ENCODE measurements around the gene AMER3. TPM values are rescaled to one million over a fixed set of nuclear protein-coding genes. Genes with fewer than 3 reads are reported as not detected.

The AMER3 gene
- total RNA-seq, 1 donor from 2014 or later: not detected

DNA sequence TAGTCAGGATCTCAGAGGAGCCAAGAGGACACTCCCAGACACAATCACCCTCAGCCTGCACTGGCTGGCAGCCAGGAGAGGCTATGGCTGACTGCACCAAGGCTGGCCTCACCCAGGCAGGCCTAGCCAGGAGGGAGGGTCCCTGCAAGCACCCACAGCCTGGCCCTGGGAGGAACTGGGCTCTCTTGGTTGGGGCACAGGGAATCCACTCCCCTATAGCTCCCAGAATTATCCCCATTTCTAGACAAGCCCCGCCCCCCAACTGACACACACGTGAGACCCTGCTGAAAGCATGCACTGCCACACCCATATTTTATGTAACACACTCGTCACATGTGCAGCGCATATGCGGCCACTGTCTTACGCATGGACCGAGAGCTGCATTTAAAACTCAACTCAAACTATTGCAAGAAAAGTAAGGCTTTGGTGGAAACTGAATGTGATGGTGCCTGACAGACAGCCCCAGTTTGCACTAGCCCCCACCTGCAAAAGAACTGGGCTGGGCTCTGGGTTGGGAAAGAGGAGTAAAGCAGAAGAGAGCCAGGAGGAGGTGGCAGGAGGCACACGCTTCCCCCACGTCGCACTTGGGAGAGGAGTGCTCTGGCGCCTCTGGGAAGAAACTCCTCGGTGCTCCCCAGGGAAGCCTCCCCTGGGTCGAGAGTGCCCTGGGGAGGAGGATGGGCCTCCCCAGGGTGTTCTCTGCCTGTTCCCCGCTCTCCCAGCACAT lies 52.5 kb downstream of the AMER3 start:
- intact Hi-C loops (cut with DNase I): no loop called here
- DNase-seq (ENCODE audit: low spot score): peak; percentile 53

DNA sequence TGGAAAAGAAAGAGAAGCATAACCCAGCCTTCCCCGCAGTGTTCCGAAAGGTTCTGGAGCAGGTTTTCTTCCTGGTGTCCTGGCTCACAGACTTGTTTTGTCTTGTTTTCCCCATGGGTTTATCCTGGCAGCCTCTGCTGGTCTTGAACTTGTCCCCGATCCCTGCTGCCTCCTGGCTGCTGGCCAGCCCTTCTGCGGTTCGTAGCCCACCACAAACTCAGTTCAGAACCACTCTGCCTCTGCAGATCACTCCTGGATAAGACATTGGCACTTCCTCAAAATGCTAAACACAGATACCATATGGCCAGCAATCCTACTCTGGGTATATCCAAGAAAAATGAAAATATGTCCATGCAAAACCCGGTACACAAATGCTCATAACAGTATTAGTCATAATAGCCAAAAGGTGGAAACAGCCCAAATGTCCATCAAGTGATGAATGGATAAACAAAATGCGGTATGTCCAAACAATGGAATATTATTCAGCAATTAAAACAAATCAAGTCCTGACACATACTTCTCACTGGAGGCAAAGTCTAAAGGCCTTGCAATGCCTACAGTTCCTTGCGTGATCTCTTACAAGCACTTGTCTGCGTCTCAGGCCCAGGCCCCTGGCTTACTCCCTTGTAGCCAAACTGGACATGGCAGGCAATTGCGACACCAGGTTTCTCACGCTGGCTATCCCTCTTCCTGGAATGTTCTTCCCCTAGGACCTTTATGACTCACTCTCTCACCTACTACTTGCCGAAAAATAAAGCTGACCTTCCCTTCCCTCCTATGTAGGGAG lies 53.3 kb downstream of the AMER3 start:
- intact Hi-C loops (cut with DNase I): no loop called here
- peak; percentile 70 for DNase-seq (ENCODE audit: low spot score)

DNA sequence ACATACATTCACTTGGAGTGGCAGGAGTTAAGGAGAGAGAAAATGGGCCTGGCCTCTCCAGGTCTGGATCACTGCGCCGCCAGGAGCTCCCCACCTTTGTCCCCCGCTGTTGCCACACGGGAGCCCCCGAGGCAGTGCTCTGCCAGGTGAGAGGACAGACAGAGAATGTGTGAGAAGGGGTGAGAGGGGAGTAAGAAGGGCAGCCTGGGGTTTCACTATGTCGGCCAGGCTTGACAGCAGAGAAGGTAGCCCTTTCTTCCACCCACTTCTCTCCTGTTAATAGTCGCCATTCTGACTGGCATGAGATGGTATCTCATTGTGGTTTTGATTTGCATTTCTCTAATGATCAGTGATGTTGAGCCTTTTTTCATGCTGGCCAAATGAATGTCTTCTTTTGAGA lies 55.1 kb downstream of the AMER3 start:
- DNase-seq (ENCODE audit: low spot score): peak; percentile 7

DNA sequence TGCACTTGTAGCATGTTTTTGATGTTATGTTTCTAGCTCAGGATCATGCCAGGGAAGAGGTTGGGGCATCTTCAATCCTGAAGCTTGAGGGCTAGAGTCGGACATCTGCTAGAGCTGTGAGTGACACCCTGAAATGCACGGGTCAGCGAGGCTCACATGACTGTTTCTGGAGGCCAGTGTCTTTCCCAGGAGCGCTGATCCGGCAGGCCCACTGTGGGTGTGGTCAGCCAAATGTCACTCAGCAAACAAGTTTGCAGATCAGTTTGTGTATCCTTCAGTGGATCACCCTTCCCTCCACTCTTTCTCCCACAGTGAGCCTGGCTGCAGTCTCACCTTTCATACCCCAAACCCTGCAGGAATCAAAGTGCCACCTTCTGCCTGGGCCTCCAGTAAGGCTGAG lies 58.4 kb downstream of the AMER3 start:
- DNase-seq (ENCODE audit: low spot score): no peak
- intact Hi-C loops (cut with DNase I): no loop called here

More for the DNA sequence above, 55.1 kb downstream of the AMER3 start:
- intact Hi-C loops (cut with DNase I): no loop called here

DNA sequence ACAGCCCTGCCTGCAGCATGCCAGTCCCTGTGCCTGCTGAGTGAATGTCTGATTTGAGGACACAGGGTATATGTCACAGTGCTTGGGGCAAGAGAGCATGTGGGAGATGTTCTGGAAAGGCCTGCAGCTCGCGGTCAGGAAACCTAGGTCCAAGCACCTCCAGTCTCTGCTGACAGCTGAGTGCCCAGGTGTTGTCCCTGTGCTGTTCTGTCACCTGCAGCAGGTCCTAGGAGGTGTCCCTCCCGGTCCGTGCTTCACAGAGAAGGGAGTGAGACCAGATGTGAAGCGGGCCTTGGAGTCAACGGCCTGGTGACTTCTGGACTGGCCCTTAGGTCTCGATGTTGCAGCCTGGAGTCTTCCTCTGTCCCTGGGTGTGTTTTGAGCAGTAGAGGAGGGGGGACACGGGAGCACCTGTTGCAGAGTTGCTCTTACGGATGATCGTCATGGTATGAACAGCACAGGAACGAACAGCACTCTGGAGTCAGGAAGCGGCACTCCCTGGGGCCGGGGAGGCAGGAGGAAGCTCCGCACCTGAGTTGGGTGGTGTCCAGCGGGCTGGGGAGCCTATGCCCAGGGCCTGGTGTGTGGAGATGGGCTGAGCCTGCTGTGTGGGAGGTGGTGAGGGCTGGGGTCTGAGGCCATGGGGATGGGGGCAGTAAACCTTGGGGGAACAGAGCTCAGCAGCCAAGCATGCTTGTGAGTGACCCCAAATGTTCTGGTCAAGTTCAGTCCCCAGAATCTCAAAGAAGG lies 59.8 kb downstream of the AMER3 start:
- DNase-seq (ENCODE audit: low spot score): no peak
- intact Hi-C loops (cut with DNase I): no loop called here

Other genes starting within 250 kb of the AMER3 start
- gene POTEI, start 246.2 kb upstream of the AMER3 start, total RNA-seq: not detected
- gene CFC1B, start 234.3 kb upstream of the AMER3 start, total RNA-seq: not detected
- gene CFC1, start 156.0 kb upstream of the AMER3 start, total RNA-seq: not detected
- not detected for gene POTEJ, start 144.1 kb upstream of the AMER3 start, total RNA-seq
- not detected for gene GPR148, start 26.5 kb upstream of the AMER3 start, total RNA-seq
- gene ARHGEF4, start 81.4 kb downstream of the AMER3 start, total RNA-seq: 3.9 TPM

Data from cardiac septum (tissue), 1 donor.